Neural progenitor cell (in vitro differentiated cells): Measurements from ENCODE around the gene TUFT1. TPM values are rescaled to one million over a fixed set of nuclear protein-coding genes. Genes with fewer than 3 reads are reported as not detected.

Experiments used
- DNase-seq: peaks from one replicate; pipeline ENCODE4 v3.0.0-alpha.2; 2016; ENCODE audit warnings: low spot score
- H2AFZ ChIP-seq: fragments of 200-600 bp; sonication (generic); replicated peaks from 2 replicates; pipeline ENCODE4 v1.6.1; 2016; ENCODE audit warnings: antibody characterized with exemption
- H3F3A ChIP-seq: fragments of 200-600 bp; sonication (generic); 2 replicates; pipeline ENCODE4 v1.6.1; 2016; ENCODE audit warnings: antibody characterized with exemption, low read depth
- H3K27ac ChIP-seq: fragments of 200-600 bp; sonication (generic); 2 replicates; pipeline ENCODE4 v1.5.1; 2016; ENCODE audit warnings: mild to moderate bottlenecking
- H3K27me3 ChIP-seq: fragments of 200-600 bp; sonication (generic); 2 replicates; pipeline ENCODE4 v1.6.1; 2016; ENCODE audit warnings: mild to moderate bottlenecking, moderate library complexity
- H3K36me3 ChIP-seq: fragments of 200-600 bp; sonication (generic); 2 replicates; pipeline ENCODE4 v1.5.1; 2016
- H3K4me1 ChIP-seq: fragments of 200-600 bp; sonication (generic); 2 replicates; pipeline ENCODE4 v1.6.1; 2016; ENCODE audit warnings: mixed run types
- H3K4me2 ChIP-seq: fragments of 200-600 bp; sonication (generic); 2 replicates; pipeline ENCODE4 v1.6.1; 2016
- H3K4me3 ChIP-seq: fragments of 200-600 bp; sonication (generic); 2 replicates; pipeline ENCODE4 v1.5.1; 2016
- H3K79me2 ChIP-seq: fragments of 200-600 bp; sonication (generic); 2 replicates; pipeline ENCODE4 v1.6.1; 2016; ENCODE audit warnings: low read depth
- H3K9ac ChIP-seq: fragments of 200-600 bp; sonication (generic); 2 replicates; pipeline ENCODE4 v1.6.1; 2016
- H3K9me3 ChIP-seq: fragments of 200-600 bp; sonication (generic); 2 replicates; pipeline ENCODE4 v1.5.1; 2016; ENCODE audit warnings: low read depth
- H4K20me1 ChIP-seq: fragments of 200-600 bp; sonication (generic); 2 replicates; pipeline ENCODE4 v1.6.1; 2016; ENCODE audit warnings: low read depth
- H3K27ac Mint-ChIP-seq: 3 replicates; pipeline ENCODE4 v1.8.0; 2021; ENCODE audit warnings: mixed read lengths
- H3K27me3 Mint-ChIP-seq: 2 replicates; pipeline ENCODE4 v1.8.0; 2022; ENCODE audit warnings: low read depth, mild to moderate bottlenecking, inconsistent platforms, moderate library complexity, mixed read lengths; ENCODE audit not compliant: insufficient read depth
- H3K36me3 Mint-ChIP-seq: 3 replicates; pipeline ENCODE4 v1.8.0; 2021; ENCODE audit warnings: mixed read lengths
- H3K4me1 Mint-ChIP-seq: 3 replicates; pipeline ENCODE4 v1.8.0; 2021; ENCODE audit warnings: mixed read lengths
- H3K4me3 Mint-ChIP-seq: 3 replicates; pipeline ENCODE4 v1.8.0; 2021; ENCODE audit warnings: mild to moderate bottlenecking, moderate library complexity, mixed read lengths
- H3K9me3 Mint-ChIP-seq: 3 replicates; pipeline ENCODE4 v1.8.0; 2020; ENCODE audit warnings: mixed read lengths
- EZH2 ChIP-seq: fragments of 200-600 bp; sonication (generic); IDR thresholded peaks from 2 replicates; pipeline ENCODE4 v1.6.1; 2017; ENCODE audit warnings: antibody characterized with exemption, mild to moderate bottlenecking, moderate library complexity
- EZH2phosphoT487 ChIP-seq: fragments of 200-600 bp; sonication (generic); IDR thresholded peaks from 2 replicates; pipeline ENCODE4 v1.6.1; 2017; ENCODE audit warnings: antibody characterized with exemption
- total RNA-seq: library from RNA; depleted of rRNA; stranded (reverse); fragments of >200 nt; gene quantifications from 2 replicates; pipeline ENCODE4 v1.2.3, GENCODE V29; 2015; ENCODE audit warnings: low replicate concordance
- TF ChIP-seq, protein P1 (sequence below): fragments of 200-600 bp; sonication (generic); IDR thresholded peaks from 2 replicates; pipeline ENCODE4 v1.5.1; 2017; ENCODE audit warnings: antibody characterized with exemption, mild to moderate bottlenecking

The TUFT1 gene, protein sequence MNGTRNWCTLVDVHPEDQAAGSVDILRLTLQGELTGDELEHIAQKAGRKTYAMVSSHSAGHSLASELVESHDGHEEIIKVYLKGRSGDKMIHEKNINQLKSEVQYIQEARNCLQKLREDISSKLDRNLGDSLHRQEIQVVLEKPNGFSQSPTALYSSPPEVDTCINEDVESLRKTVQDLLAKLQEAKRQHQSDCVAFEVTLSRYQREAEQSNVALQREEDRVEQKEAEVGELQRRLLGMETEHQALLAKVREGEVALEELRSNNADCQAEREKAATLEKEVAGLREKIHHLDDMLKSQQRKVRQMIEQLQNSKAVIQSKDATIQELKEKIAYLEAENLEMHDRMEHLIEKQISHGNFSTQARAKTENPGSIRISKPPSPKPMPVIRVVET
- total RNA-seq, result 9.3 and 10.0 TPM in 2 replicates

DNA sequence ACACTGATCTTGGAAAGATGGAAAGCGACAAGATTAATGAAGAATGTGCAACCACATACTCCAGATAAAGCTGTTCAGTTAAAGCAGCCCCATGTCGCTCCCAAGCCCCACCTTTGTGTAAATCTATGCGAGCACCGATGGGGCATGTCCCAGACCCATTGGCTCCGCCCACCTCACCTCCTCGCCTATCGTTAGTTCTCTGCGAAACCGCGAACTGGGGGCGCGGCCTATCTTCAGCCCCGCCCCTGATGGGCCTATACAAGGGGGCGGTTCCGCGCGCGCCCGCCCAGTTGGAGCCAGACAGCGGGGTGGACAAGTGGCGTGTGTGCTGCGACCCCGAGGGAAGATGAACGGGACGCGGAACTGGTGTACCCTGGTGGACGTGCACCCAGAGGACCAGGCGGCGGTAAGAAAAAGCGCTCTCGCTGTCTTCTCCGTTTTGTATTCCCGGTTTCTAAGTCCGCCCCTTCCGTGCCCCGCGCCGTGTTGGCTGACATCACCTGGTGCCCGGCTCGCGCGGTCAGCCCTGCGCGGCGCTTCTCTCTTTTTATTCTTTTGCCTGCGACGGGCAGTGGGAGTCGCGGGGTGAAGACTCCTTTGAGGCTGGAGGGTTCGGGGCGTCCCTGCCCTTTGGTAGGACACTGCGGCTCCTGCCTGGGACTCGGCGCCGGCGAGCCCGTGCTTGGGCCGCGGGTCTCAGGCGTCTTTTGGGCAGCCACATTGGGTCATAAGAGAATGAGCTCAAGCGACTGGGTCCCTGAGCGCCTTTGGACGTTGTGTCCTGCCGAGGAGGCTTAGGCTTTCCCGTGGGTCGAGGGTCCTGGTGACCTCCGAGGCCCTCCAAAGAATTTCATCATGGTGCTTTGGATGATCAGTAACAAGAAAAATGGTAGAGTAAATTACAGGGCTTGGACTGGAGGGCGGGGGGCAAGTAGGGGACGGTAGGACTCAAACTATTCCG lies at the start of gene TUFT1:
TSS of gene TUFT1 (plus strand) at position 289 of the 961 bp plus-strand sequence. CDS start at position 347, 58 bp downstream.
- peaks cover 8% of the 10 kb centered on the region for H3K27me3 Mint-ChIP-seq
- peaks cover 7% of the 10 kb centered on the region for H3K36me3 Mint-ChIP-seq
- Histone ChIP-seq H3K9ac (peak within 1 kb of the TSS; percentile 39), H4K20me1 (peaks cover 12% of the 10 kb centered on the region), H3K4me3 (peak within 1 kb of the TSS; percentile 81), H2AFZ (peak within 1 kb of the TSS; percentile 87), H3K4me1 (peaks cover 6% of the 10 kb centered on the region), H3K9me3 (no peaks in the 10 kb centered on the region), H3K36me3 (no peaks in the 10 kb centered on the region), H3F3A (peaks cover 24% of the 10 kb centered on the region), H3K27ac (no peak within 1 kb of the TSS), H3K27me3 (no peaks in the 10 kb centered on the region), H3K4me2 (peak within 1 kb of the TSS; percentile 82), H3K79me2 (peaks cover 20% of the 10 kb centered on the region)
- H3K27ac Mint-ChIP-seq, result no peak within 1 kb of the TSS
- DNase-seq, result peak; percentile 99
- peak within 1 kb of the TSS; percentile 98 for H3K4me3 Mint-ChIP-seq
- H3K4me1 Mint-ChIP-seq, result peaks cover 21% of the 10 kb centered on the region
- TF ChIP-seq EZH2phosphoT487 (no peak), EZH2 (no peak)
- TF ChIP-seq, protein P1, sequence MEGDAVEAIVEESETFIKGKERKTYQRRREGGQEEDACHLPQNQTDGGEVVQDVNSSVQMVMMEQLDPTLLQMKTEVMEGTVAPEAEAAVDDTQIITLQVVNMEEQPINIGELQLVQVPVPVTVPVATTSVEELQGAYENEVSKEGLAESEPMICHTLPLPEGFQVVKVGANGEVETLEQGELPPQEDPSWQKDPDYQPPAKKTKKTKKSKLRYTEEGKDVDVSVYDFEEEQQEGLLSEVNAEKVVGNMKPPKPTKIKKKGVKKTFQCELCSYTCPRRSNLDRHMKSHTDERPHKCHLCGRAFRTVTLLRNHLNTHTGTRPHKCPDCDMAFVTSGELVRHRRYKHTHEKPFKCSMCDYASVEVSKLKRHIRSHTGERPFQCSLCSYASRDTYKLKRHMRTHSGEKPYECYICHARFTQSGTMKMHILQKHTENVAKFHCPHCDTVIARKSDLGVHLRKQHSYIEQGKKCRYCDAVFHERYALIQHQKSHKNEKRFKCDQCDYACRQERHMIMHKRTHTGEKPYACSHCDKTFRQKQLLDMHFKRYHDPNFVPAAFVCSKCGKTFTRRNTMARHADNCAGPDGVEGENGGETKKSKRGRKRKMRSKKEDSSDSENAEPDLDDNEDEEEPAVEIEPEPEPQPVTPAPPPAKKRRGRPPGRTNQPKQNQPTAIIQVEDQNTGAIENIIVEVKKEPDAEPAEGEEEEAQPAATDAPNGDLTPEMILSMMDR, result no peak
- no peaks in the 10 kb centered on the region for H3K9me3 Mint-ChIP-seq

DNA sequence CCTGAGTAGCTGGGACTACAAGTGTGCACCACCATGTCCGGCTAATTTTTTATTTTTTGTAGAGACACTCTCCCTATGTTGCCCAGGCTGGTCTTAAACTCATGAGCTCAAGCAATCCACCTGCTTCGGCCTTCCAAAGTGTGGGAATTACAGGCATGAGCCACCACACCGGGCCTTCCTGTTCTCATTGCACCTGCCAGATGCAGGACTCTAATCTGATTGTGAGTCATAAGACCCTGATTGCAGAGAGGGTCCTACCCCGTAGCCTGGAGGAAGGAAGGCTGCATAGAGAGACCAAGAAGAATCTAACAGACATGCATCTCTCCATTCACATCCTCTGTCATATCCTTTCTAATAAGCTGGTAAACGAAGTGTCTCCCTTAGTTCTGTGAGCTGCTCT lies 48.5 kb upstream of the TUFT1 start:
- H4K20me1 ChIP-seq, result no peaks in the 10 kb centered on the region
- H3K27ac Mint-ChIP-seq, result no peak overlapping the region

DNA sequence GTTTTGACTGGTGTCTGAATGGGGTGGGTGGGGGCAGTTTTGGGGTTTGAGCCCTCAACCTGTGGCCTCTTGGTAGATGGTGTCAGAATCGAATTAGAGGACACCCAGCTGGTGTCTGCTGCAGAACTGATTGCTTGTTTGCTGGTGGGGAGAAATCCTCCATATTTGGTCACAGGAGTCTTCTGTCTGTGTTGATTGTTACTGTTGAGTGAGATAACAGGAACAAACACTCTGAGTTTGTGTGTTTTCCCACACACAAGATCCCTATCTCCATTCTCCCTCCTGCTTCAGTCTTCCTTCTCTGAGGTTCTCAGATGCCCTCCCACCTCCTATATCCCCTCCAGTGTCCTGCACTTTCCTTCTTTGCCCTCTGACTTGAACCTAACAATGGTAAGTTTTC lies 48.0 kb upstream of the TUFT1 start:
- TF ChIP-seq, protein P1, result no peak
- TF ChIP-seq EZH2 (no peak), EZH2phosphoT487 (no peak)

More for the DNA sequence above, 48.5 kb upstream of the TUFT1 start:
- H3K4me2 ChIP-seq, result no peak overlapping the region
- Mint-ChIP-seq H3K4me3 (no peak overlapping the region), H3K27me3 (peaks cover 3% of the 10 kb centered on the region), H3K4me1 (peaks cover 14% of the 10 kb centered on the region), H3K36me3 (no peaks in the 10 kb centered on the region), H3K9me3 (no peaks in the 10 kb centered on the region)
- H3K9me3 ChIP-seq, result no peaks in the 10 kb centered on the region
- H3K36me3 ChIP-seq, result no peaks in the 10 kb centered on the region
- no peaks in the 10 kb centered on the region for H3K79me2 ChIP-seq
- H3K4me3 ChIP-seq, result no peak overlapping the region
- TF ChIP-seq EZH2phosphoT487, result no peak
- TF ChIP-seq, protein P1, result no peak
- no peak for TF ChIP-seq EZH2
- no peak overlapping the region for H3K27ac ChIP-seq
- peaks cover 14% of the 10 kb centered on the region for H3F3A ChIP-seq
- H3K27me3 ChIP-seq, result no peaks in the 10 kb centered on the region
- H3K9ac ChIP-seq, result no peak overlapping the region
- no peak overlapping the region for H2AFZ ChIP-seq
- no peak for DNase-seq
- H3K4me1 ChIP-seq, result peaks cover 11% of the 10 kb centered on the region

More for the DNA sequence above, 48.0 kb upstream of the TUFT1 start:
- H3K27me3 ChIP-seq, result no peaks in the 10 kb centered on the region
- H4K20me1 ChIP-seq, result no peaks in the 10 kb centered on the region
- no peaks in the 10 kb centered on the region for H3K79me2 ChIP-seq
- H3K36me3 ChIP-seq, result no peaks in the 10 kb centered on the region
- H3K4me2 ChIP-seq, result no peak overlapping the region
- DNase-seq, result no peak
- H2AFZ ChIP-seq, result no peak overlapping the region
- H3K4me1 Mint-ChIP-seq, result peaks cover 14% of the 10 kb centered on the region
- peaks cover 6% of the 10 kb centered on the region for H3K27me3 Mint-ChIP-seq
- peaks cover 11% of the 10 kb centered on the region for H3K4me1 ChIP-seq
- H3K27ac ChIP-seq, result no peak overlapping the region
- H3K36me3 Mint-ChIP-seq, result no peaks in the 10 kb centered on the region
- peaks cover 14% of the 10 kb centered on the region for H3F3A ChIP-seq
- no peak overlapping the region for H3K4me3 ChIP-seq
- no peak overlapping the region for H3K9ac ChIP-seq
- H3K9me3 ChIP-seq, result no peaks in the 10 kb centered on the region
- no peaks in the 10 kb centered on the region for H3K9me3 Mint-ChIP-seq
- peak overlapping the region; percentile 47 for H3K27ac Mint-ChIP-seq
- H3K4me3 Mint-ChIP-seq, result no peak overlapping the region
